HG03520 (cell line): Measurements from ENCODE around the gene KIF25.

Source experiments
- ATAC-seq: cut with Tn5 transposase; IDR thresholded peaks from one replicate; pipeline ENCODE4 v1.9.1; 2021; ENCODE audit warnings: mild to moderate bottlenecking, moderate library complexity; ENCODE audit not compliant: unreplicated experiment

The KIF25 gene

GRCh38 chr6:168048724-168049025 lies 51.2 kb downstream of the KIF25 start:
- no peak for ATAC-seq

- no peak for ATAC-seq
Measured at GRCh38 chr6:168049277-168049676, 51.8 kb downstream of the KIF25 start.

- no peak for ATAC-seq
Measured at GRCh38 chr6:168049706-168050224, 52.3 kb downstream of the KIF25 start.

GRCh38 chr6:168050225-168050880 lies 52.9 kb downstream of the KIF25 start:
- ATAC-seq = no peak

- ATAC-seq = no peak
Measured at GRCh38 chr6:168050881-168051586, 53.6 kb downstream of the KIF25 start.

GRCh38 chr6:168051648-168052047 lies 54.2 kb downstream of the KIF25 start:
- no peak for ATAC-seq

- no peak for ATAC-seq
Measured at GRCh38 chr6:168052291-168052891, 54.9 kb downstream of the KIF25 start.

- no peak for ATAC-seq
Measured at GRCh38 chr6:168053086-168053956, 55.9 kb downstream of the KIF25 start.

GRCh38 chr6:168053957-168054471 lies 56.5 kb downstream of the KIF25 start:
- ATAC-seq = no peak

- no peak for ATAC-seq
Measured at GRCh38 chr6:168054765-168055560, 57.5 kb downstream of the KIF25 start.

- ATAC-seq = no peak
Measured at GRCh38 chr6:168055696-168056489, 58.4 kb downstream of the KIF25 start.

- ATAC-seq = no peak
Measured at GRCh38 chr6:168056892-168057527, 59.5 kb downstream of the KIF25 start.

GRCh38 chr6:168057836-168058235 lies 60.4 kb downstream of the KIF25 start:
- ATAC-seq = no peak

- no peak for ATAC-seq
Measured at GRCh38 chr6:168058691-168059551, 61.5 kb downstream of the KIF25 start.

- no peak for ATAC-seq
Measured at GRCh38 chr6:168060521-168060931, 63.1 kb downstream of the KIF25 start.

GRCh38 chr6:168061269-168062210 lies 64.1 kb downstream of the KIF25 start:
- ATAC-seq = no peak
